Heart left ventricle (tissue), 16 donors: ENCODE results near the gene USP51. TPM values are rescaled to one million over a fixed set of nuclear protein-coding genes. Genes with fewer than 3 reads are reported as not detected.
"Not testable (repeated sequence)": the region's sequence is repeated elsewhere in the genome, so short reads cannot be mapped to it uniquely, and the experiment has no call there.

Source experiments
- ATAC-seq, 4 donors: fragments of 200-7000 bp; cut with Tn5 transposase; one replicate each; pipeline ENCODE4 v1.9.1; 2020 to 2022; ENCODE audit warnings: moderate library complexity in 4 of 4, mild to moderate bottlenecking in 3 of 4, moderate number of reproducible peaks in 1 of 4
- DNase-seq, 5 donors: peaks; one replicate each; pipeline ENCODE4 v3.0.0-alpha.2; 2020
- H3K27ac ChIP-seq, 12 donors: fragments of 200-600 bp; sonication (generic) in 4 of 12; one replicate each; pipeline versions ENCODE4 v1.5.0 to v1.8.0; 2016 to 2022; ENCODE audit warnings: mild to moderate bottlenecking in 2 of 12
- H3K27me3 ChIP-seq, 9 donors: fragments of 200-600 bp; sonication (generic) in 2 of 9; one replicate each; pipeline versions ENCODE4 v1.5.1 to v1.8.0; 2016 to 2022; ENCODE audit warnings: mild to moderate bottlenecking in 3 of 9
- H3K36me3 ChIP-seq, 9 donors: fragments of 200-600 bp; sonication (generic) in 2 of 9; one replicate each; pipeline versions ENCODE4 v1.5.0 to v1.8.0; 2018 to 2022; ENCODE audit warnings: mild to moderate bottlenecking in 2 of 9
- H3K4me1 ChIP-seq, 12 donors: fragments of 200-600 bp; sonication (generic) in 4 of 12; one replicate each; pipeline versions ENCODE4 v1.5.0 to v1.8.0; 2016 to 2022; ENCODE audit warnings: mild to moderate bottlenecking in 3 of 12
- H3K4me3 ChIP-seq, 12 donors: fragments of 200-600 bp; sonication (generic) in 4 of 12; one replicate each; pipeline versions ENCODE4 v1.5.0 to v1.8.0; 2017 to 2022; ENCODE audit warnings: mild to moderate bottlenecking in 9 of 12, moderate library complexity in 4 of 12
- H3K9me3 ChIP-seq, 12 donors: fragments of 200-600 bp; sonication (generic) in 4 of 12; one replicate each; pipeline versions ENCODE4 v1.5.0 to v1.8.0; 2016 to 2022; ENCODE audit warnings: mild to moderate bottlenecking in 1 of 12
- CTCF ChIP-seq, 12 donors: fragments of 200-600 bp; sonication (generic) in 4 of 12; IDR thresholded peaks; one replicate each; pipeline versions ENCODE4 v1.5.0 to v1.8.0; 2018 to 2022; ENCODE audit warnings: antibody characterized with exemption in 12 of 12, mild to moderate bottlenecking in 5 of 12
- POLR2A ChIP-seq, 2 donors: fragments of 450-650 bp; IDR thresholded peaks; one replicate each; pipeline ENCODE4 v1.6.1; 2017; ENCODE audit warnings: antibody characterized with exemption in 2 of 2, mild to moderate bottlenecking in 2 of 2, moderate library complexity in 2 of 2
- WGBS, 4 donors: extraction: QIAGEN DNeasy Blood & Tissue Kit in 2 of 4; methylation state at CpG; one replicate each; pipeline versions ENCODE4 v1.1.5 to v1.1.7; 2013 to 2018; 5-methylcytosine and 5-hydroxymethylcytosine counted together
- intact Hi-C, 10 donors: fragments of 100-400 bp; cut with DNase I; formaldehyde crosslinking; loops; one replicate each; pipeline versions ENCODE4 v1.11.1 to v1.14.2; 2022
- microRNA-seq, 4 donors: library from miRNA; unstranded; fragments of <30 nt; microRNA quantifications; one replicate each; pipeline versions ENCODE4 to v1.2.0, GENCODE V29; 2017 to 2020
- polyA plus RNA-seq, 2 donors: library from polyadenylated mRNA; stranded (reverse); fragments of 200-250 nt; gene quantifications; one replicate each; pipeline ENCODE4 v1.2.3, GENCODE V29; 2013
- total RNA-seq, 9 donors: library from RNA; depleted of rRNA in 2 of 9; stranded (reverse); fragments of >200 nt in 2 of 9; fragmentation: NEBNext Ultra II Directional in 3 of 9; extraction: Animal tissue kit (Norgen Biotek cat#: 25700) in 3 of 9; gene quantifications; one replicate each; pipeline versions ENCODE4 v1.1.0 to v1.2.4, GENCODE V29; 2016 to 2023
- donor health status: ischemic (EF 13 %, LVEDD 7.1; RV severe dilation, severe dysfunction).
- donor health status: healthy with polysubstance abuse.
- donor health status: DM: no; HTN: yes; CAD: no.
- donor health status: DM: no; HTN: no; CAD: no.
- donor health status: ischemic (EF 25% LVEDD 6.9; RV normal size, moderate dysfunction).
- donor health status: ischemic (EF 25% LVEDD 5.7; RV mildly dilated, moderate dysfunction).
- donor health status: healthy.
- donor health status: DM: yes; HTN: yes; CAD: no.
- donor health status: ischemic (EF 35%, LVEDD 5.7; RV mildly dilated, moderate dysfunction).
- donor health status: nonischemic (EF 11% LVEDD 7.7; RV severe dilation, severe dysfunction).
- donor health status: DM: yes; HTN: yes; CAD: no.
- donor health status: PGD.
- donor health status: ischemic (EF 29% LVEDD 5.4; RV normal size, mild dysfunction).
- donor health status: nonischemic (EF 23%, LVEDD 6.1; RV moderate dilation, normal function).

The USP51 gene
- total and polyA plus RNA-seq, 11 donors: 0.35 to 3.9 (median 1.9) TPM

DNA sequence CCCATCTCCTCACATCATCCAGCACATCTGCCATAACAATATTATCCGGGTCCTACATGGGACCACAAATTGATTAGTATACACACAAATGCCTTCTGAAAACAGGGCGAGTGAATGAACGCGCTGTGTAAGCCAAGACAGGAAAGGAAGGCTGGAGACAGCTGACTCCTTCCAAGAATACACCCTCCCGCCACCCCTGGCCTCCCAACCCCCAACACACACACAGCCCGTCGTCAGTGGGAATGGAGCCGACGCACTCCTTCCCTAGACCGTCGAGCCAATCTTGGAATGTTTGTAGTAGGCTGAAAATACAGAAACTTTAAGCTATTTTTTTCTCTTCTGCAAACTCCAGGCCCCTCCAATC lies 38.0 kb downstream of the USP51 start:
- Histone ChIP-seq H3K36me3 (no peaks in the 10 kb centered on the region), H3K27ac (peak overlapping the region in 11 of 12 donors; percentile 71 to 90 (median 82)), H3K4me3 (peak overlapping the region; percentile 51 to 94 (median 70)), H3K27me3 (no peaks in the 10 kb centered on the region), H3K9me3 (no peaks in the 10 kb centered on the region), H3K4me1 (peaks cover 0 to 7% (median 4%) of the 10 kb centered on the region in 12 donors)
- ATAC-seq: peak; percentile 68 to 77 (median 74)
- TF ChIP-seq POLR2A (IDR thresholded peaks at IDR 0.05) (no peak), CTCF (IDR thresholded peaks at IDR 0.05) (no peak)
- 1 to 41% (median 14%) methylated on average over 11 of the region's 11 CpGs for WGBS, 4 donors
- intact Hi-C loops: no loop called here
- DNase-seq: no peak

- H3K4me3 ChIP-seq: peak overlapping the region in 10 of 12 donors; percentile 51 to 94 (median 74)
- 15 to 59% (median 35%) methylated on average over 2 of the region's 2 CpGs for whole genome bisulfite sequencing, 4 donors
Observed at GRCh38 chrX:55451141-55451540, 38.5 kb downstream of the USP51 start.

GRCh38 chrX:55450259-55450658 lies 39.4 kb downstream of the USP51 start:
- Histone ChIP-seq H3K4me1 (peaks cover 0 to 7% (median 4%) of the 10 kb centered on the region in 12 donors), H3K36me3 (no peaks in the 10 kb centered on the region), H3K4me3 (no peak overlapping the region), H3K27ac (no peak overlapping the region), H3K9me3 (no peaks in the 10 kb centered on the region), H3K27me3 (no peaks in the 10 kb centered on the region)
- no peak for ATAC-seq
- WGBS, 4 donors: 25 to 52% (median 39%) methylated on average over 5 of the region's 5 CpGs
- DNase-seq: no peak
- TF ChIP-seq CTCF (IDR thresholded peaks at IDR 0.05) (peak in 3 of 12 donors; percentile 19 to 26 (median 22)), POLR2A (IDR thresholded peaks at IDR 0.05) (no peak)
- intact Hi-C loops: no loop called here

More at GRCh38 chrX:55451141-55451540, 38.5 kb downstream of the USP51 start:
- H3K27me3 ChIP-seq: no peaks in the 10 kb centered on the region
- H3K36me3 ChIP-seq: no peaks in the 10 kb centered on the region
- peaks cover 0 to 7% (median 4%) of the 10 kb centered on the region in 12 donors for H3K4me1 ChIP-seq
- no peak for ATAC-seq
- intact Hi-C loops: no loop called here
- no peak for TF ChIP-seq POLR2A (IDR thresholded peaks at IDR 0.05)
- no peak for TF ChIP-seq CTCF (IDR thresholded peaks at IDR 0.05)
- DNase-seq: no peak
- peak overlapping the region in 9 of 12 donors; percentile 78 to 90 (median 82) for H3K27ac ChIP-seq
- H3K9me3 ChIP-seq: no peaks in the 10 kb centered on the region

- H3K4me3 ChIP-seq, H3K9me3 ChIP-seq, H3K36me3 ChIP-seq, H3K4me1 ChIP-seq, intact Hi-C loops, DNase-seq, ATAC-seq, H3K27ac ChIP-seq: not testable (repeated sequence)
- H3K27me3 ChIP-seq: peaks cover 0 to 12% (median 0%) of the 10 kb centered on the region in 9 donors
- 57 to 74% (median 66%) methylated on average over 5 of the region's 5 CpGs for WGBS, 4 donors
Observed at GRCh38 chrX:55443468-55443867, 46.2 kb downstream of the USP51 start.

Small RNAs within 50 kb of the gene (microRNA-seq; reads per million reads assigned to microRNA genes)
- gene MIR4536-1 (0 reads per million in 4 donors), gene MIR4536-2 (0 reads per million in 4 donors)

Other genes with a start within 250 kb of the USP51 start
- not detected for gene PAGE3, start 224.9 kb downstream of the USP51 start, total RNA-seq
- not detected for gene PAGE3, start 224.9 kb downstream of the USP51 start, polyA plus RNA-seq
- 10 to 100 TPM in 8 of 9 donors, 1 to 10 TPM in 1; 9.7 to 19.2 (median 12.0) TPM for gene MAGEH1, start 37.7 kb downstream of the USP51 start, total RNA-seq
- gene MAGEH1, start 37.7 kb downstream of the USP51 start, polyA plus RNA-seq: 10 to 100 TPM in 1 of 2 donors, 1 to 10 TPM in 1; 6.0 to 27.6 TPM
- gene FOXR2, start 133.6 kb upstream of the USP51 start, total RNA-seq: not detected
- gene FOXR2, start 133.6 kb upstream of the USP51 start, polyA plus RNA-seq: not detected
- 10 to 100 TPM in 5 of 9 donors, 1 to 10 TPM in 4; 8.1 to 16.1 (median 11.5) TPM for gene RRAGB, start 227.9 kb upstream of the USP51 start, total RNA-seq
- gene RRAGB, start 227.9 kb upstream of the USP51 start, polyA plus RNA-seq: 10 to 100 TPM; 11.3 to 13.6 TPM